CD4-positive, alpha-beta T cell treated with Interleukin-12 subunit alpha and Interleukin-12 subunit beta, for 1 hour (primary cell): Measurements from ENCODE around the gene RDX.

Experiments used
- DNase-seq: peaks from one replicate; pipeline ENCODE4 v3.0.0-alpha.2; 2020

Gene RDX

GRCh38 chr11:110125632-110126031 lies 170.8 kb downstream of the RDX start:
- no peak for DNase-seq
